Measurements from ENCODE around the gene ACSF3.

DNA sequence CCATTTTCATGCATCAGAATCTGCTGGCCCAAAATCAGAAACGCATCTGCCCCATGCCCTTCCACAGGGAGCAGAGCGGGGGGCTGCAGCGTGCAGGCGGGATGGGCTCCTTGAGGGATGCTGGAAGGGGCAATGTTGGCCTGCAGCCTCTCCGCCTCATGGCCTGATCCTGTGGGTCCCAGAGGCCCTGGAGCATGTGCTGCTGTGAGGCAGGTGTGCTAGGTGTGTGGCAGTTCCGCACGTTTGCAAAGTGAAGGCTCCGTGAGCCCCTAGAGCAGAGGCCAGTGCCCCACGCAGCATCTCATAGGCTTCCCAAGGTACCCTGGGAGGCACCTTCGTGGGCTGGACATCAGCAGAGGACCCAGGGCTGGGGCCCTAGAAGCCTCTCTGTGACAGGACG lies 41.5 kb downstream of the ACSF3 start:
- TF ChIP-seq GATA2 (IDR thresholded peaks at IDR 0.05; ENCODE audit: low read depth, low read length) (no peak), GATA3 (IDR thresholded peaks at IDR 0.05; ENCODE audit: low read depth, low read length) (no peak)

All from SH-SY5Y (cell line).